ENCODE measurements around the gene PTPN1.

DNA sequence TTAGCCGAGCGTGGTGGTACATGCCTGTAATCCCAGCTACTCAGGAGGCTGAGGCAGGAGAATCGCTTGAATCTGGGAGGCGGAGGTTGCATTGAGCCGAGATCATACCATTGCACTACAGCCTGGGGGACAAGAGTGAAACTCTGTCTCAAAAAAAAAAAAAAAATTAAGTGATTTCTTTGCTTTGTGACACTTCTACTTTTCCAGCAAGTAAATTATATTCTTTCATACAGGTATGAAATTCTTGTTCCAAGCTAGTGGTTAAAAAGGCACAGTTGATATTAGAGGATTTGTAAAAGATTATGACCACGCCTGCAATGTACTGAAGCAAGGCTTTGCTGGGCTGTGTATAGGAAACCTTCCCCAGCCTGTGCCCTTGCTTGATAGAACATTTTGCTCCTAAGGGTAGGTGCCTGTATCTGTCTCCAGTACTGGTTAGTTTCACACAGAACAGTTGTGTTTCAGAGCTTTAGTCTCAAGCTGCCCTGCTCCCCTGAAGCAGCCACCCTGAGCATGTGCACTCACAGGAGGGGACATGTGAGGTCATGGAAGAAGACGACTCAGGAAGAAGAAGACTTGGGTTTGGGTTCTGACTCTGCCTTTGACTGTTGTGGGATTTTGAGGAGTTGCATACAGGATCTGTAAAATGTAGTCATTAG is 10.2 kb downstream of the PTPN1 start:
- TF ChIP-seq, protein P1, sequence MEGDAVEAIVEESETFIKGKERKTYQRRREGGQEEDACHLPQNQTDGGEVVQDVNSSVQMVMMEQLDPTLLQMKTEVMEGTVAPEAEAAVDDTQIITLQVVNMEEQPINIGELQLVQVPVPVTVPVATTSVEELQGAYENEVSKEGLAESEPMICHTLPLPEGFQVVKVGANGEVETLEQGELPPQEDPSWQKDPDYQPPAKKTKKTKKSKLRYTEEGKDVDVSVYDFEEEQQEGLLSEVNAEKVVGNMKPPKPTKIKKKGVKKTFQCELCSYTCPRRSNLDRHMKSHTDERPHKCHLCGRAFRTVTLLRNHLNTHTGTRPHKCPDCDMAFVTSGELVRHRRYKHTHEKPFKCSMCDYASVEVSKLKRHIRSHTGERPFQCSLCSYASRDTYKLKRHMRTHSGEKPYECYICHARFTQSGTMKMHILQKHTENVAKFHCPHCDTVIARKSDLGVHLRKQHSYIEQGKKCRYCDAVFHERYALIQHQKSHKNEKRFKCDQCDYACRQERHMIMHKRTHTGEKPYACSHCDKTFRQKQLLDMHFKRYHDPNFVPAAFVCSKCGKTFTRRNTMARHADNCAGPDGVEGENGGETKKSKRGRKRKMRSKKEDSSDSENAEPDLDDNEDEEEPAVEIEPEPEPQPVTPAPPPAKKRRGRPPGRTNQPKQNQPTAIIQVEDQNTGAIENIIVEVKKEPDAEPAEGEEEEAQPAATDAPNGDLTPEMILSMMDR (IDR thresholded peaks at IDR 0.05) = no peak
- TF ChIP-seq ZFX (IDR thresholded peaks at IDR 0.05; ENCODE audit: borderline replicate concordance) = no peak

Data from 22Rv1 (cell line).